Measurements from ENCODE around the gene FXYD7. TPM values are rescaled to one million over a fixed set of nuclear protein-coding genes. Genes with fewer than 3 reads are reported as not detected.

The FXYD7 gene
- polyA plus RNA-seq, 1 donor (not counting 4 experiments of a cell fraction or from before 2014, with no cell fraction given) = not detected

DNA sequence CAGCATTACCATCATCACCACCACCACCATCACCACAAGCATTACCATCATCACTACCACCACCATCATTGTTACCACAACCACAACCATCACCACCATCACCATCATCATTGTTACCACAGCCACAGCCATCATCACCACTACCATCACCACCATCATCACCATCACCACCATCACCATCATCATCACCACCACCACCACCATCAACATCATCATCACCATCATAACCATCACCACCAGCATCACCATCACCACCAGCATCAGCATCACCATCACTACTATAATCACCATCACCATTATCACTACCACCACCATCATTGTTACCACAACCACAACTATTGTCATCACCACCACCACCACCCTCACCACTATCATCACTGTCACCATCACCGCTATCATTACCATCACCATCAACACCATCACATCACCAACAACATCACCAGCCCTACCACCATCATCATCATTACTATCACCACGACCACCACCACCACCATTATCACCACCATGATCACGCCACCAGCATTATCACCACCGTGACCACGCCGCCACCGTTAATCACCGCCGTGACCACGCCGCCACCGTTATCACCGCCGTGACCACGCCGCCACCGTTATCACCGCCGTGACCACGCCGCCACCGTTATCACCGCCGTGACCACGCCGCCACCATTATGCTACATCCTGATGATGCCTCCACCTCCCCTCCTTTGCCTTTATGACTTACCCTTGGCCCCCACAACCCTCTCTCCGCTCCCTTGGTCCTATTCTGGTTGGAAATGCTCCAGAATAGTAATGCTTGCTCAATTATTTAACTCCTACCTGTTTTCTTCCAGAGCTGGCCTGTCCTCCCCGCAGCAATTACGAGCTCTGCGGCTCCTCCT is 37.4 kb upstream of the FXYD7 start:
- no peaks in the 10 kb centered on the region for H3K36me3 ChIP-seq (ENCODE audit: control insufficient read depth in 2 of 2, extremely low read depth in 1 of 2, insufficient read depth in 2 of 2, low read length in 2 of 2)
- DNase-seq (ENCODE audit: low read depth, low spot score) (no peak), FAIRE-seq (no peak)
- H3K79me2 ChIP-seq (ENCODE audit: control insufficient read depth, insufficient read depth, low read length) = no peaks in the 10 kb centered on the region
- no peak overlapping the region for H3K4me2 ChIP-seq (ENCODE audit: control insufficient read depth, extremely low read depth, insufficient read depth, low read depth, low read length)
- dilution Hi-C loops (cut with MboI; ENCODE audit: extremely low pct_ligation_motif_present, low sequenced_read_pairs) = no loop called here
- no peak for TF ChIP-seq EZH2 (IDR thresholded peaks at IDR 0.05; ENCODE audit: low read length)
- TF ChIP-seq, protein P1, sequence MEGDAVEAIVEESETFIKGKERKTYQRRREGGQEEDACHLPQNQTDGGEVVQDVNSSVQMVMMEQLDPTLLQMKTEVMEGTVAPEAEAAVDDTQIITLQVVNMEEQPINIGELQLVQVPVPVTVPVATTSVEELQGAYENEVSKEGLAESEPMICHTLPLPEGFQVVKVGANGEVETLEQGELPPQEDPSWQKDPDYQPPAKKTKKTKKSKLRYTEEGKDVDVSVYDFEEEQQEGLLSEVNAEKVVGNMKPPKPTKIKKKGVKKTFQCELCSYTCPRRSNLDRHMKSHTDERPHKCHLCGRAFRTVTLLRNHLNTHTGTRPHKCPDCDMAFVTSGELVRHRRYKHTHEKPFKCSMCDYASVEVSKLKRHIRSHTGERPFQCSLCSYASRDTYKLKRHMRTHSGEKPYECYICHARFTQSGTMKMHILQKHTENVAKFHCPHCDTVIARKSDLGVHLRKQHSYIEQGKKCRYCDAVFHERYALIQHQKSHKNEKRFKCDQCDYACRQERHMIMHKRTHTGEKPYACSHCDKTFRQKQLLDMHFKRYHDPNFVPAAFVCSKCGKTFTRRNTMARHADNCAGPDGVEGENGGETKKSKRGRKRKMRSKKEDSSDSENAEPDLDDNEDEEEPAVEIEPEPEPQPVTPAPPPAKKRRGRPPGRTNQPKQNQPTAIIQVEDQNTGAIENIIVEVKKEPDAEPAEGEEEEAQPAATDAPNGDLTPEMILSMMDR (optimal IDR thresholded peaks at IDR 0.05 in 1 of 3, IDR thresholded peaks at IDR 0.05 in 1 of 3, conservative IDR thresholded peaks at IDR 0.05 in 1 of 3; ENCODE audit: extremely low read depth in 1 of 3, insufficient read depth in 2 of 3, low read length in 3 of 3) = no peak
- H3K27ac ChIP-seq (ENCODE audit: control insufficient read depth, insufficient read depth, low read length) = no peak overlapping the region
- H3K4me1 ChIP-seq (ENCODE audit: control insufficient read depth, extremely low read depth, insufficient read depth, low read length) = peaks cover 32% of the 10 kb centered on the region
- no peaks in the 10 kb centered on the region for H4K20me1 ChIP-seq (ENCODE audit: control insufficient read depth, extremely low read depth, insufficient read depth, low read length)
- H3K9ac ChIP-seq (ENCODE audit: control insufficient read depth, extremely low read depth, insufficient read depth, low read length) = no peak overlapping the region
- no peak overlapping the region for H2AFZ ChIP-seq (ENCODE audit: control insufficient read depth, low read length)
- no peaks in the 10 kb centered on the region for H3K9me3 ChIP-seq (ENCODE audit: control insufficient read depth, low read depth, low read length)
- H3K27me3 ChIP-seq (ENCODE audit: control insufficient read depth, extremely low read depth, insufficient read depth, low read length) = no peaks in the 10 kb centered on the region
- H3K9me1 ChIP-seq (ENCODE audit: control insufficient read depth, extremely low read depth, insufficient read depth, low read length) = no peaks in the 10 kb centered on the region
- H3K4me3 ChIP-seq (ENCODE audit: control insufficient read depth in 2 of 3, extremely low read depth in 1 of 3, insufficient read depth in 2 of 3, low read depth in 1 of 3, low read length in 3 of 3) = no peak overlapping the region

DNA sequence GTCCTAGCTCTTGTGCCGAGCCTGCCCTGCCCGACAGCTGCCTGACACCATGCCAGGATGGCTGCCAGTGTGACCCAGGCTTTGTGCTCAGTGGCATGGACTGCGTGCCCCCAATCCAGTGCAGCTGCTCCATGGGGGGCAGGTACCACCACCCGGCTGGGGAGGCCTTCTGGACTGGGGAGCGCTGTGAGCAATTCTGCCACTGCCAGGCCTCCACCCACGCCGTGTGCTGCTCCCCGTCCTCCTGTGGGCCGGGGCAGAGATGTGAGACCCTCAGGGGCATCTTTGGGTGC is 36.8 kb upstream of the FXYD7 start:
- TF ChIP-seq, protein P1 (optimal IDR thresholded peaks at IDR 0.05 in 1 of 3, IDR thresholded peaks at IDR 0.05 in 1 of 3, conservative IDR thresholded peaks at IDR 0.05 in 1 of 3; ENCODE audit: extremely low read depth in 1 of 3, insufficient read depth in 2 of 3, low read length in 3 of 3) = no peak
- TF ChIP-seq EZH2 (IDR thresholded peaks at IDR 0.05; ENCODE audit: low read length) = no peak
- Histone ChIP-seq H3K27ac (ENCODE audit: control insufficient read depth, insufficient read depth, low read length) (no peak overlapping the region), H3K27me3 (ENCODE audit: control insufficient read depth, extremely low read depth, insufficient read depth, low read length) (no peaks in the 10 kb centered on the region)

More for the DNA sequence above, 36.8 kb upstream of the FXYD7 start:
- no peak for DNase-seq (ENCODE audit: low read depth, low spot score)
- no peaks in the 10 kb centered on the region for H4K20me1 ChIP-seq (ENCODE audit: control insufficient read depth, extremely low read depth, insufficient read depth, low read length)
- dilution Hi-C loops (cut with MboI; ENCODE audit: extremely low pct_ligation_motif_present, low sequenced_read_pairs) = no loop called here
- no peaks in the 10 kb centered on the region for H3K9me3 ChIP-seq (ENCODE audit: control insufficient read depth, low read depth, low read length)
- H3K9ac ChIP-seq (ENCODE audit: control insufficient read depth, extremely low read depth, insufficient read depth, low read length) = no peak overlapping the region
- no peaks in the 10 kb centered on the region for H3K9me1 ChIP-seq (ENCODE audit: control insufficient read depth, extremely low read depth, insufficient read depth, low read length)
- H3K4me2 ChIP-seq (ENCODE audit: control insufficient read depth, extremely low read depth, insufficient read depth, low read depth, low read length) = no peak overlapping the region
- no peaks in the 10 kb centered on the region for H3K36me3 ChIP-seq (ENCODE audit: control insufficient read depth in 2 of 2, extremely low read depth in 1 of 2, insufficient read depth in 2 of 2, low read length in 2 of 2)
- H3K4me3 ChIP-seq (ENCODE audit: control insufficient read depth in 2 of 3, extremely low read depth in 1 of 3, insufficient read depth in 2 of 3, low read depth in 1 of 3, low read length in 3 of 3) = no peak overlapping the region
- no peak overlapping the region for H2AFZ ChIP-seq (ENCODE audit: control insufficient read depth, low read length)
- H3K4me1 ChIP-seq (ENCODE audit: control insufficient read depth, extremely low read depth, insufficient read depth, low read length) = peaks cover 36% of the 10 kb centered on the region
- FAIRE-seq = no peak
- H3K79me2 ChIP-seq (ENCODE audit: control insufficient read depth, insufficient read depth, low read length) = no peaks in the 10 kb centered on the region
